ENCODE measurements around the gene CDC42BPG.

- no peak for TF ChIP-seq CTCF (conservative IDR thresholded peaks at IDR 0.05 in 1 of 2, IDR thresholded peaks at IDR 0.05 in 1 of 2; ENCODE audit: low read depth in 1 of 2, low read length in 2 of 2)
- no peak for TF ChIP-seq EZH2 (IDR thresholded peaks at IDR 0.05; ENCODE audit: low read length, missing control alignments)
Measured at GRCh38 chr11:64876229-64876750, 31.8 kb upstream of the CDC42BPG start.
